ENCODE results near the gene TIMP1.

TIMP1 gene

GRCh38 chrX:47608130-47608810 lies 26.0 kb downstream of the TIMP1 start:
- DNase-seq, result no peak

- DNase-seq, result no peak
Observed at GRCh38 chrX:47610511-47610910, 28.3 kb downstream of the TIMP1 start.

GRCh38 chrX:47611489-47611888 lies 29.3 kb downstream of the TIMP1 start:
- no peak for DNase-seq

- no peak for DNase-seq
Observed at GRCh38 chrX:47611926-47612325, 29.7 kb downstream of the TIMP1 start.

GRCh38 chrX:47612418-47612817 lies 30.2 kb downstream of the TIMP1 start:
- DNase-seq, result no peak

GRCh38 chrX:47613082-47613481 lies 30.8 kb downstream of the TIMP1 start:
- DNase-seq, result no peak

GRCh38 chrX:47614618-47615017 lies 32.4 kb downstream of the TIMP1 start:
- no peak for DNase-seq

GRCh38 chrX:47618923-47619485 lies 36.8 kb downstream of the TIMP1 start:
- DNase-seq, result no peak

GRCh38 chrX:47619486-47620302 lies 37.5 kb downstream of the TIMP1 start, which contains the start of gene SYN1:
Gene SYN1 (minus strand): TSS chrX:47619857. CDS start chrX:47619728, 129 bp downstream.
- DNase-seq, result peak; percentile 30

- DNase-seq, result no peak
Observed at GRCh38 chrX:47620303-47620685, 38.1 kb downstream of the TIMP1 start.

GRCh38 chrX:47621851-47622250 lies 39.6 kb downstream of the TIMP1 start:
- no peak for DNase-seq

GRCh38 chrX:47623540-47624027 lies 41.3 kb downstream of the TIMP1 start:
- DNase-seq, result peak; percentile 61

GRCh38 chrX:47625365-47625764 lies 43.1 kb downstream of the TIMP1 start:
- no peak for DNase-seq

- no peak for DNase-seq
Observed at GRCh38 chrX:47628982-47629381, 46.7 kb downstream of the TIMP1 start.

GRCh38 chrX:47629419-47630200 lies 47.4 kb downstream of the TIMP1 start, which contains the start of gene CFP:
Gene CFP (minus strand): TSS chrX:47629930. CDS start chrX:47629844, 86 bp downstream.
- no peak for DNase-seq

- no peak for DNase-seq
Observed at GRCh38 chrX:47631676-47632075, 49.4 kb downstream of the TIMP1 start.

- DNase-seq, result no peak
Observed at GRCh38 chrX:47632666-47633065, 50.4 kb downstream of the TIMP1 start.

- DNase-seq, result no peak
Observed at GRCh38 chrX:47633689-47634590, 51.7 kb downstream of the TIMP1 start.

- no peak for DNase-seq
Observed at GRCh38 chrX:47634871-47635575, 52.8 kb downstream of the TIMP1 start.

All from NCI-H2081 treated with DMSO at 0.1 percent for 48 hours (cell line).